ENCODE measurements around the gene ESRRB.

- no peak for TF ChIP-seq CTCF (IDR thresholded peaks at IDR 0.05)
- no peak for TF ChIP-seq POLR2A (IDR thresholded peaks at IDR 0.05)
These were observed 48.8 kb upstream of the ESRRB start for GRCh38 chr14:76326918-76327689.

All from Peyer's patch (tissue), 4 donors.